Measurements from ENCODE around the gene LINGO1. TPM values are rescaled to one million over a fixed set of nuclear protein-coding genes. Genes with fewer than 3 reads are reported as not detected.

LINGO1 gene
- total and polyA plus RNA-seq, 9 of the 15 experiments (the other 6 are each of a cell fraction or from before 2014, with no cell fraction given) = 0.07 to 15.3 (median 2.1) TPM

GRCh38 chr15:77596821-77597803 is 35.6 kb downstream of the LINGO1 start:
- no peak overlapping the region for H3K4me3 ChIP-seq
- H3K9ac ChIP-seq (ENCODE audit: insufficient read depth in 1 of 2, low read depth in 2 of 2, low read length in 2 of 2) = peak overlapping the region in 1 of 2 experiments; percentile 7; a peak in 1 of 4 replicates
- CTCF ChIA-PET (ENCODE audit: low intra/inter-chr PET ratio) = no interaction called here
- H3K27ac ChIP-seq (ENCODE audit: extremely low read depth, low read depth, low read length) = no peak overlapping the region
- H3K79me2 ChIP-seq (ENCODE audit: control insufficient read depth, insufficient read depth, low read length) = no peaks in the 10 kb centered on the region
- TF ChIP-seq NCOA4 (IDR thresholded peaks at IDR 0.05; ENCODE audit: partially characterized antibody) (no peak), SMAD4 (CRISPR knock-in tag; conservative IDR thresholded peaks at IDR 0.05) (no peak), ZKSCAN1 (IDR thresholded peaks at IDR 0.05; ENCODE audit: low read depth, low read length) (peak; percentile 97), ZSCAN29 (IDR thresholded peaks at IDR 0.05) (no peak), KLF16 (IDR thresholded peaks at IDR 0.05) (no peak)
- TF ChIP-seq, protein P1, sequence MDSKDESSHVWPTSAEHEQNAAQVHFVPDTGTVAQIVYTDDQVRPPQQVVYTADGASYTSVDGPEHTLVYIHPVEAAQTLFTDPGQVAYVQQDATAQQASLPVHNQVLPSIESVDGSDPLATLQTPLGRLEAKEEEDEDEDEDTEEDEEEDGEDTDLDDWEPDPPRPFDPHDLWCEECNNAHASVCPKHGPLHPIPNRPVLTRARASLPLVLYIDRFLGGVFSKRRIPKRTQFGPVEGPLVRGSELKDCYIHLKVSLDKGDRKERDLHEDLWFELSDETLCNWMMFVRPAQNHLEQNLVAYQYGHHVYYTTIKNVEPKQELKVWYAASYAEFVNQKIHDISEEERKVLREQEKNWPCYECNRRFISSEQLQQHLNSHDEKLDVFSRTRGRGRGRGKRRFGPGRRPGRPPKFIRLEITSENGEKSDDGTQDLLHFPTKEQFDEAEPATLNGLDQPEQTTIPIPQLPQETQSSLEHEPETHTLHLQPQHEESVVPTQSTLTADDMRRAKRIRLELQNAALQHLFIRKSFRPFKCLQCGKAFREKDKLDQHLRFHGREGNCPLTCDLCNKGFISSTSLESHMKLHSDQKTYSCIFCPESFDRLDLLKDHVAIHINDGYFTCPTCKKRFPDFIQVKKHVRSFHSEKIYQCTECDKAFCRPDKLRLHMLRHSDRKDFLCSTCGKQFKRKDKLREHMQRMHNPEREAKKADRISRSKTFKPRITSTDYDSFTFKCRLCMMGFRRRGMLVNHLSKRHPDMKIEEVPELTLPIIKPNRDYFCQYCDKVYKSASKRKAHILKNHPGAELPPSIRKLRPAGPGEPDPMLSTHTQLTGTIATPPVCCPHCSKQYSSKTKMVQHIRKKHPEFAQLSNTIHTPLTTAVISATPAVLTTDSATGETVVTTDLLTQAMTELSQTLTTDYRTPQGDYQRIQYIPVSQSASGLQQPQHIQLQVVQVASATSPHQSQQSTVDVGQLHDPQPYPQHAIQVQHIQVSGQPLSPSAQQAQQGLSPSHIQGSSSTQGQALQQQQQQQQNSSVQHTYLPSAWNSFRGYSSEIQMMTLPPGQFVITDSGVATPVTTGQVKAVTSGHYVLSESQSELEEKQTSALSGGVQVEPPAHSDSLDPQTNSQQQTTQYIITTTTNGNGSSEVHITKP (IDR thresholded peaks at IDR 0.05; ENCODE audit: partially characterized antibody) = no peak
- peaks cover 6% of the 10 kb centered on the region in 2 experiments; a peak in 3 of 5 replicates for H3K4me1 ChIP-seq (replicated peaks in 1 of 2; ENCODE audit: control insufficient read depth in 2 of 2, insufficient read depth in 2 of 2, low read length in 2 of 2)
- ATAC-seq (no peak), FAIRE-seq (no peak), DNase-seq (ENCODE audit: extremely low read depth in 1 of 4, low spot score in 3 of 4) (no peak)
- intact Hi-C loops (cut with micrococcal nuclease) (no loop called here), in situ Hi-C loops (cut with MboI) (no loop called here)
- no TSS peak for BruUV-seq (replicated peaks)
- no peak overlapping the region for H3K4me2 ChIP-seq (ENCODE audit: insufficient read depth, low read length)
- no peaks in the 10 kb centered on the region for H4K20me1 ChIP-seq (replicated peaks; ENCODE audit: control insufficient read depth, insufficient read depth, low read length)
- H3K36me3 ChIP-seq (ENCODE audit: control insufficient read depth, insufficient read depth, low read length) = no peaks in the 10 kb centered on the region
- H3K9me1 ChIP-seq (ENCODE audit: control insufficient read depth, insufficient read depth, low read length) = no peaks in the 10 kb centered on the region
- no peaks in the 10 kb centered on the region for H3K9me3 ChIP-seq (replicated peaks; ENCODE audit: control insufficient read depth, insufficient read depth, low read depth, low read length)
- WGBS (ENCODE audit: insufficient coverage, low coverage, missing lambda C conversion rate) = 51% methylated on average over 12 of the region's 15 CpGs
- no peak overlapping the region for H2AFZ ChIP-seq (ENCODE audit: low read depth, low read length)
- no peaks in the 10 kb centered on the region for H3K27me3 ChIP-seq (ENCODE audit: control insufficient read depth in 2 of 2, insufficient read depth in 2 of 2, low read length in 2 of 2)
- POLR2A ChIA-PET = no interaction called here
